Activated naive CD8-positive, alpha-beta T cell (primary cell): Measurements from ENCODE around the gene FGB.

Experiments
- H3K27ac Mint-ChIP-seq: one replicate; pipeline ENCODE4 v1.8.0; 2021; ENCODE audit warnings: mixed read lengths
- H3K27me3 Mint-ChIP-seq: one replicate; pipeline ENCODE4 v1.8.0; 2021; ENCODE audit warnings: mixed read lengths
- H3K36me3 Mint-ChIP-seq: one replicate; pipeline ENCODE4 v1.8.0; 2021; ENCODE audit warnings: mixed read lengths
- H3K4me1 Mint-ChIP-seq: one replicate; pipeline ENCODE4 v1.8.0; 2021; ENCODE audit warnings: low read depth, mixed read lengths
- H3K4me3 Mint-ChIP-seq: one replicate; pipeline ENCODE4 v1.8.0; 2021; ENCODE audit warnings: mild to moderate bottlenecking, mixed read lengths
- H3K9me3 Mint-ChIP-seq: one replicate; pipeline ENCODE4 v1.8.0; 2021; ENCODE audit warnings: low read depth, mixed read lengths

The FGB gene

DNA sequence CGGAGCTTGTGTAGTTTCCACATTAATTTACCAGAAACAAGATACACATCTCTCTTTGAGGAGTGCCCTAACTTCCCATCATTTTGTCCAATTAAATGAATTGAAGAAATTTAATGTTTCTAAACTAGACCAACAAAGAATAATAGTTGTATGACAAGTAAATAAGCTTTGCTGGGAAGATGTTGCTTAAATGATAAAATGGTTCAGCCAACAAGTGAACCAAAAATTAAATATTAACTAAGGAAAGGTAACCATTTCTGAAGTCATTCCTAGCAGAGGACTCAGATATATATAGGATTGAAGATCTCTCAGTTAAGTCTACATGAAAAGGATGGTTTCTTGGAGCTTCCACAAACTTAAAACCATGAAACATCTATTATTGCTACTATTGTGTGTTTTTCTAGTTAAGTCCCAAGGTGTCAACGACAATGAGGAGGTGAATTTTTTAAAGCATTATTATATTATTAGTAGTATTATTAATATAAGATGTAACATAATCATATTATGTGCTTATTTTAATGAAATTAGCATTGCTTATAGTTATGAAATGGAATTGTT, at the start of gene FGB:
FGB (plus strand) TSS at position 315 of the 558 bp plus-strand sequence; CDS start at position 323, 8 bp downstream.
- no peaks in the 10 kb centered on the region for H3K4me1 Mint-ChIP-seq

DNA sequence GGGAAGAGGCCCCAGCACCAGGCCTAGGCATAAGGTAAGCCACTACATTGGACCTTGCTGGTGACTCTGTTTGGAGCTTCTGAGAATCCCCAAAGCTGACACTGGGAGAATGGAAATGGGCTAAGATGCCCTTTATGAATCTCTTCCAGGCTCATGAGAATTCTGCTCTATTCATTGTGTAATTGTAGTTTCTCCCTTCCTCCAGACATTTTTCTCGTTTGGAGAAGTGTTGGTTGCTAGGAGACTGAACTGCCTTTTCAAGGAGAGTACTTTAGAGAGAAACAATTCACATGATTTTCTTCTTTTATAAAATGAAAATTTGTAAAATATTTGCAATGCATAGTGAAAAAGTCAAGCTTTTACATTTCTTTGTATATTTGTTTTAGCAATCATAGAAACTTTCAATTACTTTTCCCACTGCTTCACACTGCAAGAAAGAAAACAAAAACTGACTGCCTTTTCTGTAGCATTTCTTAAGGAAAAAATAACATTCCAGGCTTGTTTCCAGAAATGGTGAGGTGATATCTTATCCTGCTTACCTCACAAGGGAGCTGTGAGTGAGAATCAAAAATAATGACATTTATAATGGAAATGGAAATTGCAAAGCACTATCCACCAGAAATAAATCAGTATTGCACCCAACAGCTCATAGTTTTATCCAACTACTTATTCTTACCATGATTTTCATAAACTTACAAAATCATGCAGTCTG, 46.3 kb upstream of the FGB start:
- no peaks in the 10 kb centered on the region for H3K9me3 Mint-ChIP-seq
- H3K4me1 Mint-ChIP-seq, result no peaks in the 10 kb centered on the region
- no peak overlapping the region for H3K27ac Mint-ChIP-seq
- no peaks in the 10 kb centered on the region for H3K36me3 Mint-ChIP-seq
- H3K27me3 Mint-ChIP-seq, result peaks cover 23% of the 10 kb centered on the region
- H3K4me3 Mint-ChIP-seq, result no peak overlapping the region

More for the DNA sequence above, at the start of gene FGB:
- H3K4me3 Mint-ChIP-seq, result no peak within 1 kb of the TSS
- no peak within 1 kb of the TSS for H3K27ac Mint-ChIP-seq
- peaks cover 14% of the 10 kb centered on the region for H3K27me3 Mint-ChIP-seq
- no peaks in the 10 kb centered on the region for H3K36me3 Mint-ChIP-seq
- H3K9me3 Mint-ChIP-seq, result no peaks in the 10 kb centered on the region

DNA sequence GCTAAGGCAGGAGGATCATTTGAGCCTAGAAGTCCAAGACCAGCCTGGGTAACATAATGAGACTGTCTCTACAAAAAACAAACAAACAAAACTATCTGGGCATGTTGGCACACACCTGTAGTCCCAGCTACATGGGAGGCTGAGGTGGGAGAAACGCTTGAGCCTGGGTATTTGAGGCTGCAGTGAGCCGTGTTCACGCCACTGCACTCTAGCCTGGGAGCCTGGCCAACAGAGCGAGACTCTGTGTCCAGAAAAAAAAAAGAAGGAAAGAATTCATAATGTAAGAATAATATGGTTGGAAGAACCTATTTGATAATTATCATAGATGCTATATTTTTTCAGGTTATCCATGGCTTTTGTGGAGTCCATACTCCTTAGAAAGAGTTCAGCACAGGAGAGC, 45.2 kb upstream of the FGB start:
- Mint-ChIP-seq H3K4me1 (no peaks in the 10 kb centered on the region), H3K27me3 (peaks cover 24% of the 10 kb centered on the region), H3K36me3 (no peaks in the 10 kb centered on the region), H3K27ac (no peak overlapping the region), H3K4me3 (no peak overlapping the region), H3K9me3 (no peaks in the 10 kb centered on the region)

DNA sequence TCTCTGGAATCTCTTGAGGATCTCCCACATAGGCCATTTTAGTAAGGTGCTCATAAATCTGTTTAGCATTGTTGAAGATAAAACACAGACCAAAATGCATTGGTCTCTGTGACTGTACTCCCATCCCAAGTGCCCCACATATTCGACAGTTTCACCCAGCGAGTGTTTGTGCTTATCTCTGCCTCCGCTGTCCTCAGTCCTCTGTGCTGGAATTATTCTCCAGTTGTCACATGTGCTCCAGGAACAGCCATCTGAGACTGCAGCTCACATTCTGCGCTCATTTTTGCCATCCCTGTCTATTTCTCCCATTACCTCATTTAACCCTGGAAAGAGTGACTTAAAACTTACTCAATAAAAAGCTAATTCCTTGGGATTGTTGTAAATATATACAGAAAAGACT, 43.6 kb upstream of the FGB start:
- Mint-ChIP-seq H3K4me1 (no peaks in the 10 kb centered on the region), H3K27me3 (peaks cover 23% of the 10 kb centered on the region), H3K27ac (no peak overlapping the region)

DNA sequence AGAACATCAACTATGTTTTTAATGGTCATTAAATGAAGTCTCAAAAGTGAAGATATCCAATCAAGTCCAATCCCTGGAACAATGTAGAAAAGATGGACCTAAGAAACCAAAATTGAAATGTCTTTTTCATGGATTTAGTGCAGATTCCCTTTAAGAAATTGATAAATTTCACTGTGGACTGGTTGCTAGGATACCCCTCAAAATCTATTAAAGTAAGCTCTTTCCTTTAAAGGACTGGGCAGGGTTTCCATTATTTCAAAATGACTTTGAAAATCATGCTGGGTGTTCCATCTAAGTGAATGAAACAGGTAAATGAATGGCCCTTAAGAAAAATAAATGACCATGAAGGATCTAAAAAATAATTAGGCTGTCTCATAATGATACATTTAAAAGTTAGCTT, 41.2 kb upstream of the FGB start:
- no peak overlapping the region for H3K27ac Mint-ChIP-seq

More for the DNA sequence above, 43.6 kb upstream of the FGB start:
- H3K9me3 Mint-ChIP-seq, result no peaks in the 10 kb centered on the region
- no peak overlapping the region for H3K4me3 Mint-ChIP-seq
- H3K36me3 Mint-ChIP-seq, result no peaks in the 10 kb centered on the region

DNA sequence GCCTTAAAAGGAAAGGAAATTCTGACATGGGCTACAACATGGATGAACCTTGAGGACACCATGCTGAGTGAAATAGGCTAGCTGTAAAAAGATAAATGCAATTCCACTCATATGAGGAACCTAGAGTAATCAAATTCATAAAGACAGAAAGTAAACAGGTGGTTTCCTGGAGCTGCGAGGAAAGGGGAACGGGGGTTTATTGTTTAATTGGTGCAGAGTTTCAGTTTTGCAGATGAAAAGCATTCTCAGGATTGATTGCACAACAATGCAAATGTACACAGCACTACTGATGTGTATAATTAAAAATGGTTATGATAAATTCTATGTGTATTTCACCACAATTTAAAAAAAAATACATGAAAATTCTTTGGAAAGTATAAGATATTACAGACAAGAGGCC, 36.7 kb upstream of the FGB start:
- H3K4me3 Mint-ChIP-seq, result no peak overlapping the region
- peaks cover 20% of the 10 kb centered on the region for H3K27me3 Mint-ChIP-seq
- no peaks in the 10 kb centered on the region for H3K4me1 Mint-ChIP-seq
- H3K9me3 Mint-ChIP-seq, result no peaks in the 10 kb centered on the region
- H3K27ac Mint-ChIP-seq, result no peak overlapping the region
- H3K36me3 Mint-ChIP-seq, result no peaks in the 10 kb centered on the region

More for the DNA sequence above, 41.2 kb upstream of the FGB start:
- Mint-ChIP-seq H3K4me1 (no peaks in the 10 kb centered on the region), H3K27me3 (peaks cover 24% of the 10 kb centered on the region), H3K4me3 (no peak overlapping the region), H3K9me3 (no peaks in the 10 kb centered on the region), H3K36me3 (no peaks in the 10 kb centered on the region)

DNA sequence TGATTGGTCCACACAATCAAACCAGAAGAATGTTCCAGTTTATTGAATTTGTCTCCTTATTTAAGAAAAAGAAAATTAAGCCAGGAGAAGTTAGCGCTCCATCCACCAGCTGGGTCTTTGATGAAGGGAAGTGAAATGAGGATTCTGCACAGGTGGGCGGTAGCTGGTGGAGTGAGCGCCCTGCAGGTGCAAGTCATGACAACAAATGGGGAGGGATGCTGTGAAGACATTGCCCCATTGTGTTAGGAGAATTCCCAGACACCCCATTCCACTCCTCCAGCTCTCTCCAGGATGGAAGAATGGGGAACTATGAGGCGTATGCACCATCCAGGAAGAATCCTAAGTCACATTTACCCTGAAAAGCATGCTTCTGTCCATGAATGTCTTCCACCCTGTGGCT, 35.5 kb upstream of the FGB start:
- Mint-ChIP-seq H3K36me3 (no peaks in the 10 kb centered on the region), H3K4me3 (no peak overlapping the region), H3K27me3 (peaks cover 16% of the 10 kb centered on the region), H3K4me1 (no peaks in the 10 kb centered on the region), H3K27ac (no peak overlapping the region), H3K9me3 (no peaks in the 10 kb centered on the region)

DNA sequence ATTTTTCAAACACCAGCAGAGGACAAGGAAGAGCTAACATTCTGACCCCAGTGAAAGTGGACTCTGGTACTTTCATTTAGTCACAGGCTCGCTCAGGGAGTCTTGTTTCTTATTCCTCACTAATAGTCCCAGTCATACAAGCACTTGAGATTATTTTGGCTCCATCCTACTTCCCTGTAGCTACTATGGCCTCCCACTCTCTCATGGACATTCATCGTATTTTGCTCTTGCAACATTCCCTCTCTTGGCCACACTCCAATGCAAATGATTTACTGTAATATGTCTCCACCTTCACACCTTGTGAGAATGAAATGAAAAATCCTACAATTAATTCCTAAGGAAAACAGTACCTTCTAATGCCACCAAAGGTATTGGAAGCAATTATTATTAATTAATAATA, 33.9 kb upstream of the FGB start:
- Mint-ChIP-seq H3K4me3 (no peak overlapping the region), H3K27ac (no peak overlapping the region), H3K36me3 (no peaks in the 10 kb centered on the region), H3K27me3 (peaks cover 12% of the 10 kb centered on the region), H3K4me1 (no peaks in the 10 kb centered on the region), H3K9me3 (no peaks in the 10 kb centered on the region)

DNA sequence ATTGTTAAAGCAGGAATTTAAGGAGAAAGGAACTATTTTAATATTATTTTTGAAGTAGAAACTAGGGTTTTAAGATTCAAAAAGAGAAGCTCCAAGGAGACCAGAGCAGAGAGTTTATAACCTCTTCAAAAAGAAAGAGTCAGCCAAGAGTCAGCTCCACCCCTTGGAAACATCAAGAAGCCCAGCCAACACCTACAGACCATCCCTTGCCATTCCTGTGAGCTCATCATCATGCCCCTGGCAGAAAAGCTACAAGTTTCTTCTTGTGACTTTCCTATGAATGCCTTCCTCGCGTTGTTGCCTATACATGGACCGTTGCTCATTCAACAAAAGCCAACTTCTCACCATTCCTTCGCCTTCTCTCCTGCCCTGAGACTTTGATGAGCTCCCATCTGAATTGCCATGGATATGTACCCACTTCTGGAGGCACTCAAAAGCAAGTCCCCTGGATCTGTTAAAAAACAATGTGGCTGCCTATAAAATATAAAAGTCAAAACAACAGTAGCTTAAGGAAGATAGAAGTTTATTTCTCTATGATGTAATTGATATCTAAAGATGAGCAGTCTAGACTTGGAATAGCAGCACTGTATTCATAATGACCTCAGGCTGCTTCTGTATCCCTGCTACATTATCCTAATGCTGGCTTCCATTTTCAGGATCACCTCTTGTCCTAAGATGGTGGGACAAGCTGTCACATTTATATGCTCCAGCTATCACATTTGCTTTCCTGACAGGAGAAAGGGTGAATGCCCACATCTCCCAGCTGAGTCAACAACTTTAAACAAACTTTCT, 32.9 kb upstream of the FGB start:
- H3K4me1 Mint-ChIP-seq, result no peaks in the 10 kb centered on the region
- H3K9me3 Mint-ChIP-seq, result no peaks in the 10 kb centered on the region
- no peak overlapping the region for H3K27ac Mint-ChIP-seq
- no peaks in the 10 kb centered on the region for H3K36me3 Mint-ChIP-seq
- peaks cover 12% of the 10 kb centered on the region for H3K27me3 Mint-ChIP-seq
- no peak overlapping the region for H3K4me3 Mint-ChIP-seq

DNA sequence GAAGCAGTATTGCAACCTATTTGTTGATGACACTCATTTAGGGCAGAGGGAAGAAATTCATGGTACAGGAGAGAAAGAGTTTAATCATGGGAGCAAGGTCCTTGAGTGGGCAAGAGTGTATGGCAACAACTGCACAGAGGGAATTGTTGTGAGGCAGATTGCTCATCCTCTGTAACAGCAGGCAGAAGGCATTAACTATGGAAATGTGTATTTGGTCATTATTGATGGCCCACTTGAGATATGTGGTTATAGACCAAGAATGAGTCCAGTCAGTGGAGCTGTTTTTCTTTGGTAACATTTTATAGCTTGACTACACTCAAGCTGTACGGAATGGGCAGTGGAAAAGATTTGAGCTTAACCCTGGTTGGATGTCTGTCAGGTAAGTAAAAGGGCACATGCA, 28.5 kb upstream of the FGB start:
- H3K9me3 Mint-ChIP-seq, result no peaks in the 10 kb centered on the region
- H3K27me3 Mint-ChIP-seq, result no peaks in the 10 kb centered on the region
- H3K36me3 Mint-ChIP-seq, result no peaks in the 10 kb centered on the region
- H3K4me3 Mint-ChIP-seq, result no peak overlapping the region
- no peak overlapping the region for H3K27ac Mint-ChIP-seq
- H3K4me1 Mint-ChIP-seq, result no peaks in the 10 kb centered on the region

DNA sequence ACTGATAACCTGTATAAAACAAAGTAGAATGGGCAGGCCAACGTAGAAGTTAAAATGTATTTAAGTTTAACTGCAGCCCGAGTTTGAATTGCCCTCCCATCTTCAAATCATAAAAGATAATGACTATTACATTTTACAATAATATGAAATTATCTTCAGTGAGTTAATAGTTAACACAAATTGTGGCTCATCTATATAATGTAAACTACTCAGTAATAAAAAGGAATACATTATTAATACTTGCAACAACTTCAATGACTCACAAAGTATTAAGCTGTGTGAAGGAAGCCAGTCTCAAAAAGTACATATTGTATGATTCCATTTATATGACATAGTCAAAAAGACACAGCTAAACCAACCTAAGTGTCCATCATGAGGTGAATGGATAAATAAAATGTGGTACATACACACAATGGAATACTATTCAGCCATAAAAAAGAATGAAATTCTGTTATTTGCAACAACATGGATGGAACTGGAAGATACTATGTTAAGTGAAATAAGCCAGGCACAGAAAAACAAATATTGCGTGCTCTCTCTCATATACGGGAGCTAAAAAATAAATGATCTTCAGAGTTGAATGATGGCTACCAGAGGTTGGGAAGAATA, 20.4 kb upstream of the FGB start:
- Mint-ChIP-seq H3K27me3 (no peaks in the 10 kb centered on the region), H3K27ac (no peak overlapping the region), H3K4me1 (peaks cover 7% of the 10 kb centered on the region), H3K4me3 (no peak overlapping the region), H3K9me3 (no peaks in the 10 kb centered on the region), H3K36me3 (peaks cover 6% of the 10 kb centered on the region)

DNA sequence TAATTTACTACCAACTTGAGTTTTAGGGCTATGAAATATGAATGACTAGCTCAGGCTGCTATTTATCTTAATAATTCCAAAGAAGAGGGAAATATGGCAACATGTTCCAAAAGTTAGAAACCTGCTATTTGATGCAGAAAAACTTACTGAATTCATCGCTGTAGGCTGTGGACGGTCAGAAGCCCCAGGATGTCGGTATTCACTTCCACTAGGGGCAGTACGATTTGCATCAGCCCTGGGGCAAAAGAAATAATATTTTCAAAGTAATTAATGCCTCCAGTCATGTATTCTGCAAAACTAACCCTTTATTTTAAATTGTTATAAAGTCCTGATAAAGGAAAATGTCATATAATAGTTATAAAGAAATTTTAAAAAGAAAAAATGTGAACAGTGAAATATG, 17.1 kb upstream of the FGB start:
- H3K4me3 Mint-ChIP-seq, result no peak overlapping the region
- H3K27ac Mint-ChIP-seq, result no peak overlapping the region
- H3K9me3 Mint-ChIP-seq, result no peaks in the 10 kb centered on the region
- H3K36me3 Mint-ChIP-seq, result peaks cover 6% of the 10 kb centered on the region
- H3K4me1 Mint-ChIP-seq, result peaks cover 27% of the 10 kb centered on the region
- no peaks in the 10 kb centered on the region for H3K27me3 Mint-ChIP-seq

DNA sequence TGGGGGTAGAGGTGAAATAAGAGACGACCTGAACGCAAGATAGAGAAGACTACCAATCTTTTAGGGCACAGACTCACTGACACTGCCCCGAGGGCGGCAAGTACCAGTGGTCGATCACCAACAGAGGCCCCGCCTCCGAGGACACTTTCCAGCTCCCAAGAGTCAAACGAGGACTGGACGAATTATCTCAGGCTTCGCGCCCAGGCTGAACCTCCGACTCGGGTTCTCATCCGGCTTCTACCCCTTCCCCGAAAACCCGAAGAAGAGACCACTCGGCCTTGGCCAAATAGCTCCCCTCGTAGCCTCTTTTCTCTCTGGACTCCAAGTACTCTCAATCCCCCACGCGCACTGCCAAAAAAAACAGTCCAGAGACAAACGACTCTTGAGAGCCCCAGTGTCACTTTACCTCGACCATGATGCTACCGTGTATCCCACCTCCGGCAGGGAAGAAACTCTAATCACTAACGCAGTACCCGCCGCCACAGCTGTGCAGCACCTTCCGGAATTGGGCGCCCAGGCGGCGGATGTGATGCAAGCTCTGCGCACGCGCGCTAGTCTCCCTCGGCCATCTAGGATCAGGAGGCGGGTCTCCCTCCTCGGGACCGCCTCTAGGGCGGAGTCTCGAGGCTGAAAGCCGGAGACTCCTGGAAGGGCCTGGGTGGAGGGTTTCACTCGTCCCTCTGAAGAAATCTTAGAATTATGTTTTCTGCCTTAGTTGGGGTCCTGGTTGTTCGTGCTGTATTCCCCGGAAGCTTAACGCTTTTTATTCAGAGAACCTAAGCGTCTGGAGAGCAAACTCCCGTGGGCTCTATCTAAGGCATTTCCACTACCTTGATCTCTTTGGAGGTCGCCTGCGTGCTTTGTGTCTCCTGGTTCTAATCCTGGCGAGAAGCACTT, 12.7 kb upstream of the FGB start, which contains the start of gene PLRG1:
PLRG1 (minus strand) TSS at position 507 of the 897 bp plus-strand sequence; CDS start at position 415, 92 bp downstream.
- peaks cover 29% of the 10 kb centered on the region for H3K4me1 Mint-ChIP-seq
- no peaks in the 10 kb centered on the region for H3K9me3 Mint-ChIP-seq
- no peaks in the 10 kb centered on the region for H3K27me3 Mint-ChIP-seq
- peak within 1 kb of the TSS; percentile 90 for H3K27ac Mint-ChIP-seq
- H3K4me3 Mint-ChIP-seq, result peak within 1 kb of the TSS; percentile 97
- H3K36me3 Mint-ChIP-seq, result peaks cover 2% of the 10 kb centered on the region
